Measurements from ENCODE around the gene OR2T11. TPM values are rescaled to one million over a fixed set of nuclear protein-coding genes. Genes with fewer than 3 reads are reported as not detected.
"Not testable (repeated sequence)": the region's sequence is repeated elsewhere in the genome, so short reads cannot be mapped to it uniquely, and the experiment has no call there.

The OR2T11 gene
- total RNA-seq, 1 donor from 2014 or later: not detected

GRCh38 chr1:248621770-248622169, 13.1 kb downstream of the OR2T11 start:
- DNase-seq (ENCODE audit: extremely low read depth, low read depth, low spot score): no peak

- DNase-seq (ENCODE audit: extremely low read depth, low read depth, low spot score): no peak
Observed at GRCh38 chr1:248618878-248619277, 16.0 kb downstream of the OR2T11 start.

- no peak for DNase-seq (ENCODE audit: extremely low read depth, low read depth, low spot score)
Observed at GRCh38 chr1:248618119-248618518, 16.8 kb downstream of the OR2T11 start.

GRCh38 chr1:248613742-248614141, 21.1 kb downstream of the OR2T11 start:
- DNase-seq (ENCODE audit: extremely low read depth, low read depth, low spot score): no peak

- DNase-seq (ENCODE audit: extremely low read depth, low read depth, low spot score): no peak
Observed at GRCh38 chr1:248611883-248612414, 22.9 kb downstream of the OR2T11 start.

- DNase-seq (ENCODE audit: extremely low read depth, low read depth, low spot score): no peak
Observed at GRCh38 chr1:248610301-248610700, 24.6 kb downstream of the OR2T11 start.

GRCh38 chr1:248599396-248599795, 35.5 kb downstream of the OR2T11 start:
- DNase-seq (ENCODE audit: extremely low read depth, low read depth, low spot score): no peak

GRCh38 chr1:248597589-248597988, 37.3 kb downstream of the OR2T11 start, which contains the start of gene OR2T10:
OR2T10 (minus strand) TSS chr1:248597700; CDS start chr1:248593768, 3,932 bp downstream.
- no peak for DNase-seq (ENCODE audit: extremely low read depth, low read depth, low spot score)

- DNase-seq (ENCODE audit: extremely low read depth, low read depth, low spot score): no peak
Observed at GRCh38 chr1:248596615-248597014, 38.3 kb downstream of the OR2T11 start.

GRCh38 chr1:248593226-248593625, 41.7 kb downstream of the OR2T11 start:
- no peak for DNase-seq (ENCODE audit: extremely low read depth, low read depth, low spot score)

GRCh38 chr1:248592655-248593054, 42.2 kb downstream of the OR2T11 start:
- no peak for DNase-seq (ENCODE audit: extremely low read depth, low read depth, low spot score)

GRCh38 chr1:248590055-248590454, 44.8 kb downstream of the OR2T11 start:
- no peak for DNase-seq (ENCODE audit: extremely low read depth, low read depth, low spot score)

GRCh38 chr1:248589334-248589733, 45.6 kb downstream of the OR2T11 start:
- no peak for DNase-seq (ENCODE audit: extremely low read depth, low read depth, low spot score)

GRCh38 chr1:248585266-248585665, 49.6 kb downstream of the OR2T11 start:
- no peak for DNase-seq (ENCODE audit: extremely low read depth, low read depth, low spot score)

- no peak for DNase-seq (ENCODE audit: extremely low read depth, low read depth, low spot score)
Observed at GRCh38 chr1:248576260-248576980, 58.5 kb downstream of the OR2T11 start.

GRCh38 chr1:248574657-248575056, 60.2 kb downstream of the OR2T11 start, which contains the start of gene OR2T34:
OR2T34 (minus strand) TSS chr1:248574757; CDS start chr1:248574757, 0 bp downstream.
- DNase-seq (ENCODE audit: extremely low read depth, low read depth, low spot score): not testable (repeated sequence)

GRCh38 chr1:248573856-248574255, 61.0 kb downstream of the OR2T11 start:
- DNase-seq (ENCODE audit: extremely low read depth, low read depth, low spot score): not testable (repeated sequence)

Other genes with a start within 250 kb of the OR2T11 start
- not detected in 2 replicates for gene OR2T1, start 232.0 kb downstream of the OR2T11 start, total RNA-seq
- gene OR2T2, start 189.5 kb downstream of the OR2T11 start, total RNA-seq: not detected in 2 replicates
- not detected in 2 replicates for gene OR2T3, start 161.7 kb downstream of the OR2T11 start, total RNA-seq
- gene OR2T5, start 146.5 kb downstream of the OR2T11 start, total RNA-seq: not detected in 2 replicates
- not detected in 2 replicates for gene OR2G6, start 127.0 kb downstream of the OR2T11 start, total RNA-seq
- gene OR2T29, start 72.3 kb downstream of the OR2T11 start, total RNA-seq: not detected in 2 replicates
- not detected in 2 replicates for gene OR2T34, start 60.3 kb downstream of the OR2T11 start, total RNA-seq
- gene OR2T10, start 37.4 kb downstream of the OR2T11 start, total RNA-seq: not detected in 2 replicates
- gene OR2T35, start 10.2 kb upstream of the OR2T11 start, total RNA-seq: not detected in 2 replicates
- not detected in 2 replicates for gene OR2T27, start 20.4 kb upstream of the OR2T11 start, total RNA-seq
- not detected in 2 replicates for gene OR14I1, start 67.7 kb upstream of the OR2T11 start, total RNA-seq
- gene LYPD8, start 120.7 kb upstream of the OR2T11 start, total RNA-seq: not detected in 2 replicates
- 25.1 and 29.3 TPM in 2 replicates for gene SH3BP5L, start 190.8 kb upstream of the OR2T11 start, total RNA-seq
- gene ZNF672, start 203.1 kb upstream of the OR2T11 start, total RNA-seq: 21.8 and 23.3 TPM in 2 replicates
- gene ZNF692, start 224.0 kb upstream of the OR2T11 start, total RNA-seq: 18.3 and 38.2 TPM in 2 replicates